GM23338 (cell line): ENCODE measurements around the gene PHF21A. TPM values are rescaled to one million over a fixed set of nuclear protein-coding genes. Genes with fewer than 3 reads are reported as not detected.
A peak's percentile ranks its signal among the peaks of the same experiment; 100 is the strongest.

Source experiments
- ATAC-seq: fragments of 200-7000 bp; cut with Tn5 transposase; 3 replicates; pipeline ENCODE4 v1.9.1; 2020
- DNase-seq: peaks from one replicate; pipeline ENCODE4 v3.0.0-alpha.2; 2015; ENCODE audit warnings: low spot score
- H2AFZ ChIP-seq: fragments of 200-600 bp; sonication (generic); 2 replicates; pipeline ENCODE4 v1.8.0; 2016; ENCODE audit warnings: antibody characterized with exemption, mild to moderate bottlenecking, moderate library complexity
- H3F3A ChIP-seq: fragments of 200-600 bp; sonication (generic); replicated peaks from 2 replicates; pipeline ENCODE4 v1.8.0; 2017; ENCODE audit warnings: antibody characterized with exemption, mixed run types, low read depth
- H3K27ac ChIP-seq: fragments of 200-600 bp; sonication (generic); 2 replicates; pipeline ENCODE4 v1.6.1; 2016; ENCODE audit warnings: low read depth
- H3K27me3 ChIP-seq: fragments of 200-600 bp; sonication (generic); 2 replicates; pipeline ENCODE4 v1.8.0; 2016; ENCODE audit warnings: mild to moderate bottlenecking, mixed run types, moderate library complexity; ENCODE audit not compliant: insufficient read depth
- H3K36me3 ChIP-seq: fragments of 200-600 bp; sonication (generic); 2 replicates; pipeline ENCODE4 v1.8.0; 2016; ENCODE audit warnings: mild to moderate bottlenecking; ENCODE audit not compliant: insufficient read depth
- H3K4me1 ChIP-seq: fragments of 200-600 bp; sonication (generic); 2 replicates; pipeline ENCODE4 v1.8.0; 2016; ENCODE audit warnings: mild to moderate bottlenecking, moderate library complexity; ENCODE audit not compliant: insufficient read depth
- H3K4me2 ChIP-seq: fragments of 200-600 bp; sonication (generic); 2 replicates; pipeline ENCODE4 v1.7.1; 2017; ENCODE audit warnings: mixed run types
- H3K4me3 ChIP-seq: fragments of 200-600 bp; sonication (generic); 2 replicates; pipeline ENCODE4 v1.6.1; 2016; ENCODE audit warnings: mixed run types
- H3K79me2 ChIP-seq: fragments of 200-600 bp; sonication (generic); replicated peaks from 2 replicates; pipeline ENCODE4 v1.8.0; 2017; ENCODE audit warnings: mild to moderate bottlenecking; ENCODE audit not compliant: insufficient read depth
- H3K9me2 ChIP-seq: fragments of 200-600 bp; sonication (generic); 2 replicates; pipeline ENCODE4 v1.8.0; 2017; ENCODE audit not compliant: insufficient read depth
- H4K20me1 ChIP-seq: fragments of 200-600 bp; sonication (generic); replicated peaks from 2 replicates; pipeline ENCODE4 v1.8.0; 2017; ENCODE audit warnings: mild to moderate bottlenecking; ENCODE audit not compliant: insufficient read depth
- H3K27ac Mint-ChIP-seq: 2 replicates; pipeline ENCODE4 v1.8.0; 2020; ENCODE audit warnings: inconsistent platforms, mild to moderate bottlenecking, moderate library complexity, mixed read lengths
- H3K27me3 Mint-ChIP-seq: 3 replicates; pipeline ENCODE4 v1.8.0; 2022; ENCODE audit warnings: low read depth, mild to moderate bottlenecking, moderate library complexity, mixed read lengths, inconsistent platforms; ENCODE audit not compliant: insufficient read depth, poor library complexity
- H3K36me3 Mint-ChIP-seq: 3 replicates; pipeline ENCODE4 v1.8.0; 2021; ENCODE audit warnings: low read depth, mild to moderate bottlenecking, inconsistent platforms, moderate library complexity, mixed read lengths
- H3K4me1 Mint-ChIP-seq: 3 replicates; pipeline ENCODE4 v1.8.0; 2020; ENCODE audit warnings: mild to moderate bottlenecking, inconsistent platforms, mixed read lengths
- H3K4me3 Mint-ChIP-seq: 3 replicates; pipeline ENCODE4 v1.8.0; 2021; ENCODE audit warnings: moderate library complexity, mild to moderate bottlenecking, inconsistent platforms, mixed read lengths
- H3K9me3 Mint-ChIP-seq: 3 replicates; pipeline ENCODE4 v1.8.0; 2020; ENCODE audit warnings: moderate library complexity, mild to moderate bottlenecking, inconsistent platforms, mixed read lengths
- EZH2phosphoT487 ChIP-seq: fragments of 200-600 bp; sonication (generic); IDR thresholded peaks from one replicate; pipeline ENCODE4 v1.8.1; 2018; ENCODE audit warnings: antibody characterized with exemption; ENCODE audit not compliant: unreplicated experiment
- JUNB ChIP-seq: IDR thresholded peaks from one replicate; pipeline ENCODE4 v1.6.1; 2016; ENCODE audit warnings: antibody characterized with exemption; ENCODE audit not compliant: unreplicated experiment
- POLR2AphosphoS5 ChIP-seq: IDR thresholded peaks from 2 replicates; pipeline ENCODE4 v1.6.1; 2016; ENCODE audit warnings: antibody characterized with exemption, low read depth
- ZNF114 ChIP-seq: fragments of 250-450 bp; sonication (Bioruptor Pico); IDR thresholded peaks from 2 replicates; pipeline ENCODE4 v1.5.0; 2020; ENCODE audit warnings: mild to moderate bottlenecking, moderate library complexity
- polyA plus RNA-seq: library from polyadenylated mRNA; unstranded; fragments of >200 nt; fragmentation: Nextera tagmentation; extraction: Ambion mirVana; gene quantifications from 2 replicates; pipeline ENCODE4 v1.2.1, GENCODE V29; 2016
- total RNA-seq: library from RNA; depleted of rRNA; stranded (reverse); fragments of >200 nt; shearing (Covaris generic); gene quantifications from 2 replicates; pipeline ENCODE4 v1.2.3, GENCODE V29; 2014
- TF ChIP-seq, protein P1 (sequence below), 2 experiments: fragments of 200-600 bp in 1 of 2; sonication (generic) in 1 of 2; conservative IDR thresholded peaks; 2 replicates each; pipeline versions ENCODE4 v1.5.1 to v1.6.1; 2016 to 2017; ENCODE audit warnings: antibody characterized with exemption in 2 of 2, low read depth in 2 of 2, mild to moderate bottlenecking in 2 of 2, moderate library complexity in 1 of 2
- TF ChIP-seq, protein P2 (sequence below): IDR thresholded peaks from 2 replicates; pipeline ENCODE4 v1.6.1; 2016; ENCODE audit warnings: antibody characterized with exemption

PHF21A gene
- total and polyA plus RNA-seq, 2 experiments from 2014 or later: 21.7 to 23.6 TPM

DNA sequence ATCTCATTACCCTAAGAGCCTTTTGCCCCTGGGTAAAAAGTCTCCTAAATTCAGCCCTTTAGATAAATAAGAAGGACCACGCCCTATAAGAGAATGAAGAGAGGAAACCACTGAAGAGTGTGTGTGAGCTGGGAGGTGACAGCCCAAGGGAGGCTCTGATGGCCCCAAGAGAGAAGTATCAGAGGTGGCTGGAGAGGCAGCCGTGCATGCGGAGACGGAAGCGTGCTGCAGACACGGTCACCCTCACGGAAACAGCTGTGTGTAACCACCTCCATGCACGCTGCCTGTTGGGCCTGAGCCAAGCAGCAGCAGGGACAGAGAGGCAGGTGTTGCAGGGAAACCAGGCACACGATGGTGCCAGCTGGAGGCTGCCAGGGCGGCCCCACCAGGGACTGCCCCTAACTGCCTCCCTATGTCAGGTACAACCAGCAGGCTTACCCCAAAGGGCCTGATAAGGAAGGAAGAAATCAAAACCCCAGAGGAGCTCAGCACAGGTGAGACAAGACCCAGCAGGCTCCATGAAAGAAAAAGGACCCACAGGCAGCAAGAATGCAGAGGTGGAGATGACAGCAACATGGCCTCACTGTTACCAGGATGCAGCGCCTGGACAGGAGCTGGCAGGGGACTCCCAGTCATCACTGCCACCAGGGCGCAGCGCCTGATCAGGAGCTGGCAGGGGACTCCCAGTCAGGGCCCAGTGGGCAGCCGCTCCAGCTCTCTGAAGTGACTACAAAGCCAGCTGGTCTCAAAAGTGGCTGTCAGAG, 191.0 kb downstream of the PHF21A start:
- Mint-ChIP-seq H3K9me3 (no peaks in the 10 kb centered on the region; the same call in 2 of the 3 replicates), H3K36me3 (peaks cover 50% of the 10 kb centered on the region), H3K4me3 (no peak overlapping the region; the same call in 2 of the 3 replicates), H3K27me3 (peaks cover 13% of the 10 kb centered on the region), H3K27ac (peak overlapping the region; percentile 7), H3K4me1 (peaks cover 17% of the 10 kb centered on the region)
- Histone ChIP-seq H3K4me2 (no peak overlapping the region), H3K9me2 (no peaks in the 10 kb centered on the region), H3K36me3 (peaks cover 6% of the 10 kb centered on the region; the same call in 1 of the 2 replicates), H3K27me3 (no peaks in the 10 kb centered on the region), H2AFZ (no peak overlapping the region), H3F3A (0 out of 2 replicates have a peak, but pooled peaks cover 4% of the 10 kb centered on the region), H3K79me2 (peaks cover 2% of the 10 kb centered on the region; the same call in 1 of the 2 replicates), H4K20me1 (peaks cover 4% of the 10 kb centered on the region), H3K27ac (peak overlapping the region; percentile 50; the same call in 1 of the 2 replicates), H3K4me1 (no peaks in the 10 kb centered on the region), H3K4me3 (no peak overlapping the region)
- ATAC-seq (peak; percentile 10; the same call in 2 of the 3 replicates), DNase-seq (no peak)
- no peak for TF ChIP-seq ZNF114
- TF ChIP-seq, protein P1, sequence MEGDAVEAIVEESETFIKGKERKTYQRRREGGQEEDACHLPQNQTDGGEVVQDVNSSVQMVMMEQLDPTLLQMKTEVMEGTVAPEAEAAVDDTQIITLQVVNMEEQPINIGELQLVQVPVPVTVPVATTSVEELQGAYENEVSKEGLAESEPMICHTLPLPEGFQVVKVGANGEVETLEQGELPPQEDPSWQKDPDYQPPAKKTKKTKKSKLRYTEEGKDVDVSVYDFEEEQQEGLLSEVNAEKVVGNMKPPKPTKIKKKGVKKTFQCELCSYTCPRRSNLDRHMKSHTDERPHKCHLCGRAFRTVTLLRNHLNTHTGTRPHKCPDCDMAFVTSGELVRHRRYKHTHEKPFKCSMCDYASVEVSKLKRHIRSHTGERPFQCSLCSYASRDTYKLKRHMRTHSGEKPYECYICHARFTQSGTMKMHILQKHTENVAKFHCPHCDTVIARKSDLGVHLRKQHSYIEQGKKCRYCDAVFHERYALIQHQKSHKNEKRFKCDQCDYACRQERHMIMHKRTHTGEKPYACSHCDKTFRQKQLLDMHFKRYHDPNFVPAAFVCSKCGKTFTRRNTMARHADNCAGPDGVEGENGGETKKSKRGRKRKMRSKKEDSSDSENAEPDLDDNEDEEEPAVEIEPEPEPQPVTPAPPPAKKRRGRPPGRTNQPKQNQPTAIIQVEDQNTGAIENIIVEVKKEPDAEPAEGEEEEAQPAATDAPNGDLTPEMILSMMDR (conservative IDR thresholded peaks at IDR 0.05; ENCODE audit: low read depth in 2 of 2): peak in 1 of 2 experiments; percentile 36; a peak in 2 of 4 replicates
- TF ChIP-seq, protein P2, sequence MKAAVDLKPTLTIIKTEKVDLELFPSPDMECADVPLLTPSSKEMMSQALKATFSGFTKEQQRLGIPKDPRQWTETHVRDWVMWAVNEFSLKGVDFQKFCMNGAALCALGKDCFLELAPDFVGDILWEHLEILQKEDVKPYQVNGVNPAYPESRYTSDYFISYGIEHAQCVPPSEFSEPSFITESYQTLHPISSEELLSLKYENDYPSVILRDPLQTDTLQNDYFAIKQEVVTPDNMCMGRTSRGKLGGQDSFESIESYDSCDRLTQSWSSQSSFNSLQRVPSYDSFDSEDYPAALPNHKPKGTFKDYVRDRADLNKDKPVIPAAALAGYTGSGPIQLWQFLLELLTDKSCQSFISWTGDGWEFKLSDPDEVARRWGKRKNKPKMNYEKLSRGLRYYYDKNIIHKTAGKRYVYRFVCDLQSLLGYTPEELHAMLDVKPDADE: no peak
- TF ChIP-seq JUNB: no peak
- no peak for TF ChIP-seq EZH2phosphoT487

DNA sequence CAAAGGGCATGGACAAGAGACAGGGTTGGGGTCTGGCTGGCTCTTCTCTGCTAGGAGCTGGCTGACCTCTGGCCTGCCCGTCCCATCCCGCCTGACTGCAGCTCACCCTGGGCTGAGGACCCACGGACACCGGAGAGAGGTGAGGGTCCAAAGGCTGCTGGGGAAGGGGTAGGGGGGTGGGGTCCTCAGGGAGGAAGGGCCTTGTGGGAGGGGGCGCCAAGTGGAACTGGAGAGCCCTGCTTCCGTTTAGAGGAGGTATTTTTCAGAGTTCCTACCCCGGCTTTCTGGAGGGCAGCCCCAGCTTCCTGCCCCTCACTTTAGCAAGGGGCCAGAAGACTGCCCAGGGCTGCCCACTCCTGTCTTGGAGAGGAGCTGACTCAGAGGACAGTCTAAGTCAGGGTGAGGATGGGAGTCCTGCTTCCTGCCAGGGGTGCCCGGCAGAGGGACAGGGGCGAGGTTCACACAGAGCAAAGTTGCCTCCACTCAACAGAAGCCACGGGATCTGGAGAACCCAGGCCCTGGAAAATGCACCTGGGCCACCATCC, 191.7 kb downstream of the PHF21A start:
- no peak; the same call in 2 of the 3 replicates for ATAC-seq
- Histone ChIP-seq H3K36me3 (peaks cover 6% of the 10 kb centered on the region; the same call in 1 of the 2 replicates), H2AFZ (no peak overlapping the region)

More for the DNA sequence above, 191.7 kb downstream of the PHF21A start:
- H3K4me3 Mint-ChIP-seq: no peak overlapping the region
- TF ChIP-seq ZNF114 (no peak), POLR2AphosphoS5 (peak; percentile 25; the same call in 1 of the 2 replicates)
- no peak for DNase-seq
- H3K27me3 Mint-ChIP-seq: peaks cover 13% of the 10 kb centered on the region
- Histone ChIP-seq H3K27ac (peak overlapping the region; percentile 50; the same call in 1 of the 2 replicates), H4K20me1 (peaks cover 9% of the 10 kb centered on the region), H3F3A (0 out of 2 replicates have a peak, but pooled peaks cover 4% of the 10 kb centered on the region), H3K9me2 (no peaks in the 10 kb centered on the region), H3K4me3 (no peak overlapping the region), H3K4me1 (no peaks in the 10 kb centered on the region), H3K4me2 (no peak overlapping the region), H3K27me3 (no peaks in the 10 kb centered on the region), H3K79me2 (peaks cover 5% of the 10 kb centered on the region)
- peak overlapping the region; percentile 7; the same call in 1 of the 2 replicates for H3K27ac Mint-ChIP-seq
- peaks cover 53% of the 10 kb centered on the region for H3K36me3 Mint-ChIP-seq
- H3K9me3 Mint-ChIP-seq: no peaks in the 10 kb centered on the region; the same call in 2 of the 3 replicates
- peaks cover 11% of the 10 kb centered on the region for H3K4me1 Mint-ChIP-seq
